ENCODE data around the gene SLC31A1. TPM values are rescaled to one million over a fixed set of nuclear protein-coding genes. Genes with fewer than 3 reads are reported as not detected.

Gene SLC31A1
- total and polyA plus RNA-seq, 2 of the 8 experiments (the other 6 are each of a cell fraction or from before 2014, with no cell fraction given): 23.9 to 40.8 TPM

DNA sequence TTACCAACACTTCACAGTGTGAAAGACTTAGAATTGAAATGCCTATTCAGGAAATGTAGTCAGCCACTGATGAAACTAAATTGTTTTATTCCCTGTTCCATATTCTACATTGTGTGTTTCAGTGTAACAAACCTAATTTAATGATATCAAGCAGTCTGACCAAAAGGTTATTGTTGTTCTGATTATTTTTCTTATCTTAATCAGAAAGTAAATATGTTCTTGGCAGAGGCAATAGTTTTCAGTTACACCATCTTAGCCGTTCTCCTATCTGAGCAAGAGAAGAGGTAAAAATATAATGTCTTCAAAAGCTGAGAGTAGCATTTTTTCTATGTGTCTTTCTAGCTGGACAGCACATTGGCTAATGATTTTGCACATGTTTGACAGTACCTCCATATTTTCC, 36.9 kb downstream of the SLC31A1 start (continued):
- TF ChIP-seq, protein P1, sequence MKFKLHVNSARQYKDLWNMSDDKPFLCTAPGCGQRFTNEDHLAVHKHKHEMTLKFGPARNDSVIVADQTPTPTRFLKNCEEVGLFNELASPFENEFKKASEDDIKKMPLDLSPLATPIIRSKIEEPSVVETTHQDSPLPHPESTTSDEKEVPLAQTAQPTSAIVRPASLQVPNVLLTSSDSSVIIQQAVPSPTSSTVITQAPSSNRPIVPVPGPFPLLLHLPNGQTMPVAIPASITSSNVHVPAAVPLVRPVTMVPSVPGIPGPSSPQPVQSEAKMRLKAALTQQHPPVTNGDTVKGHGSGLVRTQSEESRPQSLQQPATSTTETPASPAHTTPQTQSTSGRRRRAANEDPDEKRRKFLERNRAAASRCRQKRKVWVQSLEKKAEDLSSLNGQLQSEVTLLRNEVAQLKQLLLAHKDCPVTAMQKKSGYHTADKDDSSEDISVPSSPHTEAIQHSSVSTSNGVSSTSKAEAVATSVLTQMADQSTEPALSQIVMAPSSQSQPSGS (IDR thresholded peaks at IDR 0.05; ENCODE audit: low read length): no peak
- TF ChIP-seq RBBP5 (IDR thresholded peaks at IDR 0.05; ENCODE audit: borderline replicate concordance, low read depth, low read length) (no peak), BACH1 (IDR thresholded peaks at IDR 0.05; ENCODE audit: low read length) (no peak), CREB1 (IDR thresholded peaks at IDR 0.05) (no peak), SAP30 (IDR thresholded peaks at IDR 0.05; ENCODE audit: insufficient read depth, insufficient replicate concordance, low read length) (no peak), RAD21 (IDR thresholded peaks at IDR 0.05 in 1 of 2, conservative IDR thresholded peaks at IDR 0.05 in 1 of 2; ENCODE audit: low read depth in 2 of 2, low read length in 2 of 2) (no peak), ASH2L (IDR thresholded peaks at IDR 0.05; ENCODE audit: low read length) (no peak)
